Fibroblast of skin of right quadriceps (primary cell): ENCODE results near the gene GAL.

ENCODE experiments used
- DNase-seq: peaks from one replicate; pipeline ENCODE4 v3.0.0-alpha.2; 2013

The GAL gene

GRCh38 chr11:68714060-68714856 lies 29.9 kb downstream of the GAL start:
- no peak for DNase-seq

GRCh38 chr11:68715456-68716122 lies 31.2 kb downstream of the GAL start:
- no peak for DNase-seq

- no peak for DNase-seq
Observed at GRCh38 chr11:68721075-68721474, 36.7 kb downstream of the GAL start.

GRCh38 chr11:68722143-68722542 lies 37.8 kb downstream of the GAL start:
- DNase-seq: no peak

GRCh38 chr11:68724293-68724692 lies 39.9 kb downstream of the GAL start:
- no peak for DNase-seq

GRCh38 chr11:68727783-68728182 lies 43.4 kb downstream of the GAL start:
- no peak for DNase-seq

GRCh38 chr11:68734111-68734510 lies 49.8 kb downstream of the GAL start:
- no peak for DNase-seq

- DNase-seq: no peak
Observed at GRCh38 chr11:68735125-68735524, 50.8 kb downstream of the GAL start.

- DNase-seq: no peak
Observed at GRCh38 chr11:68735646-68736045, 51.3 kb downstream of the GAL start.
